HG02870 (cell line): ENCODE results near the gene TNNI3K.

Experiments used
- ATAC-seq: cut with Tn5 transposase; IDR thresholded peaks from one replicate; pipeline ENCODE4 v1.9.1; 2021; ENCODE audit warnings: mild to moderate bottlenecking, moderate library complexity; ENCODE audit not compliant: unreplicated experiment

Gene TNNI3K

DNA sequence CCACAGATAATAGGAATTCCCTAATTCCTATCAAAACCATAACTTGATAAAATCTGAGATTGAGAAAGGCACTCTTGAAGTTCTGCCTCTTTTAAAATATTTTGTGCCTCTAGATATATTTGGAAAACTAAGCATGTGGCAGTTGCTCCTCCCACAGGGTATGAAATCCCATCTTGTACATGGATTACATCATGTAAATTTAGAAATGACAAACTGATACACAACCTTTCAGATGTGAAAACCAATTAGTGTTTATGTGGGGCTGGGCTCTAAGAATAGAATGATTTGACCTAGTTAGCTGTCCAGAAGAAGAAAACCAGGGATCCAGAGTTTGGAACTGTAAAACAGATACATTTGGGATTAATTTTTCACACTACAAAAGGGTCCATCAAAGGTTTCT, 261.5 kb downstream of the TNNI3K start:
- no peak for ATAC-seq

DNA sequence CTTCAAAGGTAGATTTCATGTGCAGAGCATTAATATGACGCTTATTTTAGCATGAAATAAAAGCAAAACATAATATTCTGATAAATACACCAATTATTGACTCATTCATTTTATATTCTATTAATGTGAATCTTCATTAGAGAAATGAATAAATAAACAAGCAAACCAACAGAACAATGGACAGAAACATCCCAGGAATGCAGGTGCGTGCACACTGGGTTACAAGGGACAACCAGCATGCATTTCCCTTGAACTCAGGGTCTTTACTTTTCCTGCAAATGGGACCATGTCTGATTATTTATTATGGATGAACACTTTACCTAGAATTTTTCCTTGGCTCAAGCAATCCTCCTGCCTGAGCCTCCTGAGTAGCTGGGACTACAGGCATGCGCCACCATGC, 263.7 kb downstream of the TNNI3K start:
- ATAC-seq, result no peak

DNA sequence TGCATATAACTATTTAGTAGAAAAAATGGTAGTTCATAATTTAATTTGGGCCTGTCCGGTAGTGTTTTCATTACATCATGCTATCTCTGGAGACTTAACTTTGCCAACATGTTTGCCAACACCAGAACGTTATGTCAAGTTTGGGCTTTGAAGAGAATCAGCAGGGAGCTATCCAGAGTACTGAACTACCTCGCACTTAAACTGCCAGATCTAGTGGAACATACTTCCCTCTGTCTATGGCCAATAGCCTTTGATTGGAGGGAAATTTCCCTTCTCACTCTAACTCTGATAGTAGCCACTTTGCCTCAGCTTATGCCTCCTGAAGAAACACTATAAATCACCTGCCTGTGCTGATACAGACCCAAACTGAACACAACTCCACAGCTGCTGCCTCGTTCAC, 267.2 kb downstream of the TNNI3K start:
- peak; percentile 46 for ATAC-seq

DNA sequence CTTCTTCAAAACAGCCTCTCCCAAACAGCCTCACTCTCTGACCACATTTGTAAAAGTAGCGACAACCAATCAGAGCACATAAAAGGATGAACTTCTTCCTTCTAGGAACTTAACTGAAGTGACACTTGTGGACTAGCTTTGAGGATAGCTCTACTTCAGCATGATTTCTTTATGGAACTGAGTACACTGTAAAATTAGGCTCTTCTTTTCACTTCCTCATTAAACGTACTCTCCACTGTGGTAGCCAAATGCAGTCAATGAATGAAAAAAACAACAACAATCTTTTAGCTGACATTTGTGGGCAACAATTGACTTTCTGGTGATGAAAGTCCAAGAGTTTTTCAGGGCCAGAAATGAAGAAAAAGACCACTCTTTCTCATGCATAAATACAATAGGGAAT, 267.7 kb downstream of the TNNI3K start:
- ATAC-seq, result peak; percentile 43

GRCh38 chr1:74504125-74504932, 269.1 kb downstream of the TNNI3K start:
- no peak for ATAC-seq

DNA sequence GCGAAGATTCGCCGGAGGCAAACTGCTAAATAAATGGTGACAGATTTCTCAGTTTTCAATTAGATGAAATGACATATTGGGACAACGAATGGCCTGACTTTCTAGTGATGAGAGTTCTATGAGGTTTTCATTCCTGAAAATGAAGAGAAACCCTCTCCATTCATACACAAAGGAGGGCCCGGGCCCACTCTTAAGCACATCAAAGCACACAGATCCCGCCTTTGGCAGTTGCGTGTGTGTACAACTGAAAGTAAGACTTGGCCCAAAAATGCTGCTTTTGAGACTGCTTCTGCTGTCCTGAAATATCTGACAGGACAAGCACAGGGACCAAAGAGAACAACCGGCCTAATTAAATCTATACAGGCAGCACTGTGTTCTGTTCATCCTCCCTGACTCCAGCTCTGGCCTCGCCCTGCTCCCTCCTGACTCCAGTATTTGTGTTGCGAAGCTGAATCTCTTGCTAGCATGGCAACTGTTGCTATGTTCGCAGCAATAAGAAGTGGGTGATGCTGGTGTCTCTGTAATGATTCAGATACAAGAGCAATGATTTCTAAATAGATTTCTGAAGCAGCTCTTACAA, 269.8 kb downstream of the TNNI3K start:
- no peak for ATAC-seq

- ATAC-seq, result no peak
These were observed 270.9 kb downstream of the TNNI3K start for GRCh38 chr1:74505928-74506710.

GRCh38 chr1:74508449-74508848, 273.3 kb downstream of the TNNI3K start:
- ATAC-seq, result no peak

DNA sequence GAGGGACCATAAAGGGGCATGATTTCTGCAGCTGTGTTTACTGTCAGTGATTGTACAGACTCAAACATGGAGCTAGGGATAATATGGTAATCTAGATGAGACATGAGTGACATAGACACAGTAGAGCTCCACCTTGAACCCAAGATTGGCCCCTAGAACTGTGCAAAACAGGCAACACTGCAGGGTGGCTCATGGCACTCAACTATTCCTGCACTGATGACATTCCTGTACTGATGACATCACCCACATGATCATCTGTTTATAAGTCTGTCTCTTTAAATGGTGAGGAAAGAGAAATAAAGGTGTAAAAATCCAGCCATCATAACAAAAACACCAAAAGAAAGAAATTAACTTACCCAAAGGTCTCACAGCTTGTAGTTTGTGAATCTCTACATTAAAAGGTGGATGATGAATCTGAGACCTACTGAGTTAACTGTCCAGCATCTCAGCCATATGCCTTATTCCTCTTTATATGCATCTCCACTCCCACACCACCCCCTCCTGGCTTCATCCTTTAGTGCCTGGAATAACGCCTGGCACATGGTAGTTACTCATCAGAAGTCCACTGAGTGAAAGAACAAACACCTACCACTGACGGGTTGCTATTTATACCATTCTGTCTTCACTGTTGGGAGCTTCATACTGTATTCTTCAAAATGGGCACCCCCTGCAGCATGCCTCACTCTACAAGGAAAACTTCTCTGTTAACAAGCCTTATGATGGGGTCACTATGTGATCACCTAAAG, 277.2 kb downstream of the TNNI3K start, which contains the start of gene LRRC53:
Gene LRRC53 (minus strand): TSS at position 442 of the 746 bp plus-strand sequence. CDS start 29,262 bp downstream, outside the sequence.
- no peak for ATAC-seq

DNA sequence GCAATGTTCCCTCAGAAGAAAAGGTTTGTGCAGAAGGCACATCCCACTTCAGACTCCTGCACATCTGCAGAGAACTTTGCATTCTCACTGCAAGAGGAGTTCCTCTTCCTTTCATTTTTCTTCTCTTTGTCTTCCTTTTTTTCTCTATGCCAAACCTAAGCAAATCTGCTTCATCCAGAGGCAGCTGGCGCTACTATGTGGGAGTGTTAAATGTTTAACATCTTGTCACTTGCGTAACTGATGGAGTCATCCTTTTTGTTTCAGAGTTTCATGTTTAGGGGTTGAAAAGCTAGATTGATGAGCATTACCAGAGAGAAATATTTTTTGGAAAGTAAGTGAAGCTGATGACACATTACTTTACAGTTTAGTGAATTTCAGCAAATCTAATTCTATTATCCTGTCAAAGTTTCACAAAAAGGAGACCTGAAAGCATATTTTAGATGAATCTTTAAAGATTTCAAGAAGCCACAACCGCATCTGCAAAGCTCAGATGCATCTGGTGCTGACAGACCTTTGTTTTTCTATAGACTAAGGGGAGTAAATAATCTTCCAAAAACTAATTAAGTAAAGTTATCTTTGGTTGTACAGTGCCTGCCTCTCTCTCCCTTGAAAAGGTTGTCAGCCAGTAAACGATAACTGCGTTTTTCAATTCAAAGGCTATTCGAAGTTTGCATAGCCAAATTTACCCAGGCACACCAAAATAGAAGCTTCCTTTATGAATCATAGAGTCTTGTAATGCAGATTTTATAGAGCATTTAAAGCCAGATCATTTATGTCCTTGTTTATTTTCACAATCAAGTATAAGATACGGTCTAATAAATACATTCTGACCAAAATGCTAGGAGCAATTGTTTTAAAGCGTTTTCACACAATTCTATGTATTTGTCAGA, 278.5 kb downstream of the TNNI3K start:
- no peak for ATAC-seq

- peak; percentile 86 for ATAC-seq
These were observed 282.4 kb downstream of the TNNI3K start for GRCh38 chr1:74517599-74518051.

GRCh38 chr1:74522148-74522547, 287.0 kb downstream of the TNNI3K start:
- ATAC-seq, result no peak

GRCh38 chr1:74523873-74524480, 288.8 kb downstream of the TNNI3K start:
- no peak for ATAC-seq

- ATAC-seq, result no peak
These were observed 291.5 kb downstream of the TNNI3K start for GRCh38 chr1:74526708-74527107.

DNA sequence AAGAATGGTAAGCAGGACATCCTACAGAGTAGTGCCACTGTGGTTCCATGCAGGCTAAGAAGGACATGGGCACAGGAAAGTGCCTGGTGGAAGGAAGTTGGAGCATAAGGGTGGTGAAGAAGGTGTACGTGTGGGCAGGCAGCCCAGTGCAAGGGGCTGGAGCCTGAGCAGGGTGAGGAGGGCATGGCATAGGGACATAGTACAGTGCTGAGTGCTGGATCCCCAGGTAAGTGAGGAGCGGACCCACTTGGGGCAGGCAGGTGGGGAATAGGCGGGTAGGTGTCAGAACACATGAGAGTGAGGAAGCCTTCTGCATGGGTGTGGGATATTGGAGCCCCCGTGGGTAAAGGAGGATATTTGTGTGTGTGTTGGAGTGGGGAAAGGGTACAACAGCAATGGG, 292.9 kb downstream of the TNNI3K start:
- no peak for ATAC-seq

DNA sequence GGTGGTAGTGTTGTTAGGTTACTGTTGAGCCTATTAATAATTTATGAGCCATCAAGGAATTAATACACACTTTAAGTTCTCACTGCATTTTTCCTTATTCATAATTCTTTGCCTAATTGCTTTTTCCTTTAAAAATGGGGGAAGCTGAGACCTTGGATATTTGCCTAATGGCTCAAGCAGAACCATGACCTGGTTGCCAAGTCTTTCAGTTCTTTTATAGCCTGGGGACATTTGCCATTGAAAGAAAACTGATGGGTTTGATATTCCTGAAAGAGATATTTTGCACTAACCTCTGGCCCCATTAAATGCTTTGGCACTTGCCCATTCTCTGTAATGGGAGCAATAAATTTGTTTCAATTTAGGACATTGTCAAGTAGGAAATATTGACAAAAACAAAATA, 295.7 kb downstream of the TNNI3K start:
- ATAC-seq, result no peak

- ATAC-seq, result no peak
These were observed 296.6 kb downstream of the TNNI3K start for GRCh38 chr1:74531796-74532195.

- ATAC-seq, result no peak
These were observed 299.1 kb downstream of the TNNI3K start for GRCh38 chr1:74534241-74534640.

DNA sequence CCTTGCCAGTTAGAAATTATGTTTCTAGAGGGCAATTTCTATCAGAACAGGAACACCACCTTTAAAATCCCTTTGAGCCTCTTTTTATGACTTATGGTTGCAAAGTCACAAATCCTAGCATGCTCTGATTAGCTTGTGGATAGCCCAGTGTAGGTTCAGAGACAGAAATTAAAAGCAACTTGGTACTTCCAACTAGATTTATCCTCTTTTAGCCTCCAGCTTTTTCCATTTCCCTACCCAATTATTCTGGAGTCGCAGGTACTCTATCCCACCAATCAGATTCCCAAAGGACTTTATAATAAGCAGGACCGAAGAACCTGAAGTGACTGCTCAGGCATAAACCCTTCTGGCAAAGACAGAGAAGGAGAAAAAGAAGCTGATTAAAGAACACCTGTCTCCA, 310.6 kb downstream of the TNNI3K start:
- no peak for ATAC-seq
